Endothelial cell of umbilical vein (primary cell): ENCODE data around the gene SLIT1.

Experiments used
- EZH2 ChIP-seq: IDR thresholded peaks from 2 replicates; pipeline ENCODE4 v1.6.1; 2012; ENCODE audit warnings: borderline replicate concordance, low read depth, mild to moderate bottlenecking, moderate library complexity, low read length, inconsistent platforms; ENCODE audit not compliant: severe bottlenecking
- GATA2 ChIP-seq: IDR thresholded peaks from 2 replicates; pipeline ENCODE4 v1.7.0; 2011; ENCODE audit warnings: low read depth, mild to moderate bottlenecking, moderate library complexity, mixed read lengths, low read length; ENCODE audit not compliant: insufficient read length, insufficient read depth
- JUN ChIP-seq: IDR thresholded peaks from 2 replicates; pipeline ENCODE4 v1.6.1; 2011; ENCODE audit warnings: borderline replicate concordance, low read depth; ENCODE audit not compliant: insufficient read length, insufficient read depth
- MYC ChIP-seq: IDR thresholded peaks from one replicate; pipeline ENCODE4 v1.6.1; 2011; ENCODE audit warnings: mild to moderate bottlenecking, low read depth, low read length
- POLR2A ChIP-seq: IDR thresholded peaks from 2 replicates; pipeline ENCODE4 v1.6.1; 2012; ENCODE audit warnings: low read depth, mild to moderate bottlenecking, control low read depth, low read length
- POLR2AphosphoS5 ChIP-seq: IDR thresholded peaks from 2 replicates; pipeline ENCODE4 v1.6.1; 2012; ENCODE audit warnings: low read depth, mild to moderate bottlenecking, control low read depth, low read length, moderate library complexity; ENCODE audit not compliant: insufficient read depth
- TF ChIP-seq, protein P1 (sequence below), 2 donors: IDR thresholded peaks; 1 replicate in 1 of 2; 2 replicates in 1 of 2; pipeline ENCODE4 v1.5.1; 2011; ENCODE audit warnings: low read length in 2 of 2, mild to moderate bottlenecking in 2 of 2, moderate library complexity in 2 of 2, control low read depth in 1 of 2, inconsistent platforms in 1 of 2, low read depth in 1 of 2; ENCODE audit not compliant: insufficient read depth in 1 of 2; ENCODE audit errors: extremely low read depth in 1 of 2
- TF ChIP-seq, protein P2 (sequence below): IDR thresholded peaks from 2 replicates; pipeline ENCODE4 v1.6.1; 2011; ENCODE audit not compliant: insufficient read depth, insufficient read length

DNA sequence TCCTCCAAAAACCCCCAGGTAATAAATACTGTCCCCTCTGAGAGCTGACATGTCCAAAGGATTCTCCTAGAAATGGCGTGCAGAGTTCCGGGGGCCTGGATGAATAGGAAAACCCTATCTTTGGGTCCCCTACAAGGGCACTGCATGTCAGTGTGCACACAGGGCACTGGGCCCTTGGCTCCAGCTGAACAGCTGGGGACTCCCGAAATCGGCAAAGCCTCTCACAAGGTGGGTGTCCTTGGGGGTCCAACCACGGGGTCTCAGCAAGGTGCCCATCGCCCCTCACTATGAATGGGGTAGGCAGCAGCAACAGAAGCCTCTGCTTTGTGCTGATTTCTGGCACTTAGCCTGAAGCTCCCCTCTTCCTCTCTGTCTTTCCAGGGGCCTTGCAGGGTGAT is 46.1 kb downstream of the SLIT1 start:
- TF ChIP-seq, protein P1, sequence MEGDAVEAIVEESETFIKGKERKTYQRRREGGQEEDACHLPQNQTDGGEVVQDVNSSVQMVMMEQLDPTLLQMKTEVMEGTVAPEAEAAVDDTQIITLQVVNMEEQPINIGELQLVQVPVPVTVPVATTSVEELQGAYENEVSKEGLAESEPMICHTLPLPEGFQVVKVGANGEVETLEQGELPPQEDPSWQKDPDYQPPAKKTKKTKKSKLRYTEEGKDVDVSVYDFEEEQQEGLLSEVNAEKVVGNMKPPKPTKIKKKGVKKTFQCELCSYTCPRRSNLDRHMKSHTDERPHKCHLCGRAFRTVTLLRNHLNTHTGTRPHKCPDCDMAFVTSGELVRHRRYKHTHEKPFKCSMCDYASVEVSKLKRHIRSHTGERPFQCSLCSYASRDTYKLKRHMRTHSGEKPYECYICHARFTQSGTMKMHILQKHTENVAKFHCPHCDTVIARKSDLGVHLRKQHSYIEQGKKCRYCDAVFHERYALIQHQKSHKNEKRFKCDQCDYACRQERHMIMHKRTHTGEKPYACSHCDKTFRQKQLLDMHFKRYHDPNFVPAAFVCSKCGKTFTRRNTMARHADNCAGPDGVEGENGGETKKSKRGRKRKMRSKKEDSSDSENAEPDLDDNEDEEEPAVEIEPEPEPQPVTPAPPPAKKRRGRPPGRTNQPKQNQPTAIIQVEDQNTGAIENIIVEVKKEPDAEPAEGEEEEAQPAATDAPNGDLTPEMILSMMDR (IDR thresholded peaks at IDR 0.05; ENCODE audit: extremely low read depth in 1 of 2, insufficient read depth in 1 of 2, low read depth in 1 of 2, low read length in 2 of 2), result no peak
- TF ChIP-seq POLR2A (no peak), MYC (no peak), POLR2AphosphoS5 (no peak), EZH2 (no peak), GATA2 (no peak), JUN (no peak)
- TF ChIP-seq, protein P2, sequence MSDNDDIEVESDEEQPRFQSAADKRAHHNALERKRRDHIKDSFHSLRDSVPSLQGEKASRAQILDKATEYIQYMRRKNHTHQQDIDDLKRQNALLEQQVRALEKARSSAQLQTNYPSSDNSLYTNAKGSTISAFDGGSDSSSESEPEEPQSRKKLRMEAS, result no peak
